Measurements from ENCODE around the gene JADE3.

DNA sequence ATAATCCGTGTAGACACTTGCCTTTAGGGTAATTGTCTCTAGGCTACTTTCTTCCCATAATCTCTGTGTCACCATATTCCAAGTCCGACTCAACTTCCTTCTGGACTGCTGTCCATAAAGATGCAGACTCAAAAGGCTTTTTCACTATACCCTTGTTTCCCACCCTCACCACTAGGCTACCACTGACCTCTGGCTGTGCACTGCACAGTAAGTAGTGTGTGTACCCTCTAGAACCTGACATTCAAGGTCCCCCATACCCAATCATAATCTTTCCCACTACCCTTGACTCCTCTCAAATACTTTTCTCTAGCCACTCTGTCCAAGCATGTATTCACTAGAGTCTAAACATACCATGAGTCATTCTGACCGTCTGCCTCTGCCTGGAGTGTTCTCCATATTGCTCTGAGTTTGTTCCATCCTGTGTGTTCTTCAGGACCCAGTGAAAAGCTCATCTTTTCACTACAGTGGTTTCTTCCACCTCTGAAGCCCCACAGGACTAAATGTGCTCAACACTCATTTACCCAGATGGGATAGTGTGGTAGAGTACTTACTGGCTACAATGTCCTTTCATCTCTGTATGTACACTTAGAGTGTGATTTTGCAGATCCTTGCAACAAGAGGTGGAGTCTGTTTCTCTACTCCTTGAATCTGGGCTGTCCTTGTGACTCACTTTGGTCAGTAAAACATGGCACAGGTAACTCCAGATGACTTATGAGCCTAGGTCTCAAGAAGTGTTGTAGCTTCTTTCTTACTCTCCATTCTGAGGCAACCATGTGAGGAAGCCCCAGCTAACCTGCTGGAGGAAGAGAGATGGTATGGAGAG lies 17.4 kb downstream of the JADE3 start:
- no peak for TF ChIP-seq POLR2A (IDR thresholded peaks at IDR 0.05)
- TF ChIP-seq, protein P1, sequence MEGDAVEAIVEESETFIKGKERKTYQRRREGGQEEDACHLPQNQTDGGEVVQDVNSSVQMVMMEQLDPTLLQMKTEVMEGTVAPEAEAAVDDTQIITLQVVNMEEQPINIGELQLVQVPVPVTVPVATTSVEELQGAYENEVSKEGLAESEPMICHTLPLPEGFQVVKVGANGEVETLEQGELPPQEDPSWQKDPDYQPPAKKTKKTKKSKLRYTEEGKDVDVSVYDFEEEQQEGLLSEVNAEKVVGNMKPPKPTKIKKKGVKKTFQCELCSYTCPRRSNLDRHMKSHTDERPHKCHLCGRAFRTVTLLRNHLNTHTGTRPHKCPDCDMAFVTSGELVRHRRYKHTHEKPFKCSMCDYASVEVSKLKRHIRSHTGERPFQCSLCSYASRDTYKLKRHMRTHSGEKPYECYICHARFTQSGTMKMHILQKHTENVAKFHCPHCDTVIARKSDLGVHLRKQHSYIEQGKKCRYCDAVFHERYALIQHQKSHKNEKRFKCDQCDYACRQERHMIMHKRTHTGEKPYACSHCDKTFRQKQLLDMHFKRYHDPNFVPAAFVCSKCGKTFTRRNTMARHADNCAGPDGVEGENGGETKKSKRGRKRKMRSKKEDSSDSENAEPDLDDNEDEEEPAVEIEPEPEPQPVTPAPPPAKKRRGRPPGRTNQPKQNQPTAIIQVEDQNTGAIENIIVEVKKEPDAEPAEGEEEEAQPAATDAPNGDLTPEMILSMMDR (IDR thresholded peaks at IDR 0.05), result no peak

Data from esophagus squamous epithelium (tissue), 4 donors.